AG04450 (cell line): ENCODE data around the gene MBTPS1. TPM values are rescaled to one million over a fixed set of nuclear protein-coding genes. Genes with fewer than 3 reads are reported as not detected.
"Not testable (repeated sequence)": the region's sequence is repeated elsewhere in the genome, so short reads cannot be mapped to it uniquely, and the experiment has no call there.

Experiments used
- CTCF ChIA-PET: fragments of 300-600, 350-600 bp; formaldehyde crosslinking; extraction: SDS; loops from one replicate; lab custom pipeline; 2022; ENCODE audit warnings: antibody characterized with exemption, inconsistent platforms; lab: Charles Lee
- POLR2A ChIA-PET: fragments of 350-600 bp; formaldehyde crosslinking; extraction: SDS; loops from one replicate; lab custom pipeline; 2021; ENCODE audit warnings: antibody characterized with exemption, inconsistent platforms; lab: Yijun Ruan, JAX
- DNase-seq: peaks from one replicate; pipeline ENCODE4 v3.0.0-alpha.2; 2011; ENCODE audit warnings: low read depth, low spot score
- H3K27ac ChIP-seq: one replicate; pipeline ENCODE4 v1.5.1; 2012; ENCODE audit warnings: low read depth, low read length, control low read depth
- H3K27me3 ChIP-seq: one replicate; pipeline ENCODE4 v1.6.0; 2012; ENCODE audit warnings: low read length; ENCODE audit not compliant: control insufficient read depth, insufficient read depth
- H3K4me3 ChIP-seq: 2 replicates; pipeline ENCODE4 v1.5.1; 2011; ENCODE audit warnings: mild to moderate bottlenecking, low read depth, low read length, control low read depth
- H3K9me3 ChIP-seq: 2 replicates; pipeline ENCODE4 v1.5.1; 2012; ENCODE audit warnings: low read length; ENCODE audit not compliant: control insufficient read depth, insufficient read depth
- CTCF ChIP-seq: IDR thresholded peaks from 2 replicates; pipeline ENCODE4 v1.5.1; 2011; ENCODE audit warnings: low read depth, low read length, control low read depth, inconsistent platforms
- polyA plus RNA-seq: library from polyadenylated mRNA; depleted of rRNA; stranded (reverse); fragments of >200 nt; gene quantifications from 2 replicates; pipeline ENCODE4 v1.2.3, GENCODE V29; 2011

Gene MBTPS1
- polyA plus RNA-seq, 1 experiment = 116 TPM

- no peak for TF ChIP-seq CTCF
- H3K27ac ChIP-seq = peak overlapping the region; percentile 57
- H3K27me3 ChIP-seq = no peaks in the 10 kb centered on the region
- ChIA-PET CTCF (interaction anchor here (0.5 to 3.2 kb wide), 10 partner anchors 9 to 395 kb away, joined by 3 to 24 read pairs (median 4); partner anchors contain the start of gene TAF1C), POLR2A (interaction anchor here (0.7 to 2.1 kb wide), 8 partner anchors 9 to 71 kb away, joined by 3 to 8 read pairs (median 6); partner anchors contain the start of genes DNAAF1, HSDL1 and TAF1C)
- H3K9me3 ChIP-seq = no peaks in the 10 kb centered on the region; the same call in 1 of the 2 replicates
- no peak for DNase-seq
- peak overlapping the region; percentile 95 for H3K4me3 ChIP-seq
Observed at GRCh38 chr16:84115919-84116719, 623 bp downstream of the MBTPS1 start.

GRCh38 chr16:84111949-84112348 lies 4.8 kb downstream of the MBTPS1 start:
- H3K4me3 ChIP-seq, H3K27me3 ChIP-seq, POLR2A ChIA-PET, DNase-seq, H3K9me3 ChIP-seq, H3K27ac ChIP-seq: not testable (repeated sequence)
- CTCF ChIA-PET = interaction anchor here (0.6 to 0.8 kb wide), 2 partner anchors 75 to 328 kb away, joined by 4 to 9 read pairs; partner anchors contain the start of gene TAF1C

- ChIA-PET POLR2A (no interaction called here), CTCF (interaction anchor here (0.6 to 0.8 kb wide), 2 partner anchors 75 to 328 kb away, joined by 4 to 9 read pairs; partner anchors contain the start of gene TAF1C)
- Histone ChIP-seq H3K4me3 (no peak overlapping the region), H3K27ac (no peak overlapping the region), H3K27me3 (no peaks in the 10 kb centered on the region), H3K9me3 (no peaks in the 10 kb centered on the region)
- DNase-seq = no peak
- no peak for TF ChIP-seq CTCF
Observed at GRCh38 chr16:84111525-84111924, 5.2 kb downstream of the MBTPS1 start.

- ChIA-PET POLR2A (no interaction called here), CTCF (no interaction called here)
- Histone ChIP-seq H3K9me3 (no peaks in the 10 kb centered on the region), H3K27ac (no peak overlapping the region), H3K27me3 (no peaks in the 10 kb centered on the region), H3K4me3 (no peak overlapping the region)
- no peak for DNase-seq
- no peak for TF ChIP-seq CTCF
Observed at GRCh38 chr16:84110527-84110926, 6.2 kb downstream of the MBTPS1 start.

- Histone ChIP-seq H3K4me3 (no peak overlapping the region), H3K27ac (no peak overlapping the region), H3K9me3 (no peaks in the 10 kb centered on the region), H3K27me3 (no peaks in the 10 kb centered on the region)
- ChIA-PET CTCF (no interaction called here), POLR2A (no interaction called here)
- TF ChIP-seq CTCF = no peak
- DNase-seq = no peak
Observed at GRCh38 chr16:84109598-84110335, 7.0 kb downstream of the MBTPS1 start.
